GM12864 (cell line): ENCODE data around the gene IGLL5.
A peak's percentile ranks its signal among the peaks of the same experiment; 100 is the strongest.

ENCODE experiments used
- DNase-seq: peaks from one replicate; pipeline ENCODE4 v3.0.0-alpha.2; 2011; ENCODE audit warnings: low read depth
- H3K4me3 ChIP-seq: 2 replicates; pipeline ENCODE4 v1.5.1; 2011; ENCODE audit warnings: mild to moderate bottlenecking, low read depth, low read length, control low read depth
- CTCF ChIP-seq: IDR thresholded peaks from 2 replicates; pipeline ENCODE4 v1.5.1; 2011; ENCODE audit warnings: low read depth, mild to moderate bottlenecking, moderate library complexity, low read length, control low read depth, inconsistent platforms; ENCODE audit errors: missing control alignments

Gene IGLL5

GRCh38 chr22:22843848-22844247 is 43.8 kb upstream of the IGLL5 start:
- no peak for DNase-seq
- no peak for TF ChIP-seq CTCF
- H3K4me3 ChIP-seq, result no peak overlapping the region

GRCh38 chr22:22847241-22847640 is 40.4 kb upstream of the IGLL5 start:
- H3K4me3 ChIP-seq, result no peak overlapping the region
- TF ChIP-seq CTCF, result no peak
- DNase-seq, result no peak

- peak; percentile 98 for TF ChIP-seq CTCF
- no peak for DNase-seq
- H3K4me3 ChIP-seq, result no peak overlapping the region
These were observed 39.2 kb upstream of the IGLL5 start for GRCh38 chr22:22848364-22848866.

GRCh38 chr22:22849640-22850610 is 37.7 kb upstream of the IGLL5 start:
- no peak for DNase-seq
- no peak overlapping the region for H3K4me3 ChIP-seq
- no peak for TF ChIP-seq CTCF

GRCh38 chr22:22851969-22852368 is 35.6 kb upstream of the IGLL5 start:
- no peak for TF ChIP-seq CTCF
- no peak for DNase-seq
- no peak overlapping the region for H3K4me3 ChIP-seq

GRCh38 chr22:22853713-22854112 is 33.9 kb upstream of the IGLL5 start:
- H3K4me3 ChIP-seq, result no peak overlapping the region
- TF ChIP-seq CTCF, result no peak

More at GRCh38 chr22:22853713-22854112, 33.9 kb upstream of the IGLL5 start:
- DNase-seq, result no peak
